Breast epithelium (tissue), 3 donors: ENCODE results near the gene XYLT1.

Source experiments
- POLR2A ChIP-seq: fragments of 450-650 bp; IDR thresholded peaks from one replicate; pipeline ENCODE4 v1.6.1; 2016; ENCODE audit warnings: antibody characterized with exemption, mild to moderate bottlenecking, moderate library complexity
- POLR2AphosphoS5 ChIP-seq, 3 donors: sonication (generic); formaldehyde crosslinking; IDR thresholded peaks; one replicate each; pipeline ENCODE4 v1.6.1; 2017; ENCODE audit warnings: antibody characterized with exemption in 3 of 3
- TF ChIP-seq, protein P1 (sequence below), 3 donors: fragments of 450-650 bp; IDR thresholded peaks; one replicate each; pipeline ENCODE4 v1.5.1; 2016 to 2017; ENCODE audit warnings: antibody characterized with exemption in 3 of 3, mild to moderate bottlenecking in 3 of 3, moderate library complexity in 3 of 3

DNA sequence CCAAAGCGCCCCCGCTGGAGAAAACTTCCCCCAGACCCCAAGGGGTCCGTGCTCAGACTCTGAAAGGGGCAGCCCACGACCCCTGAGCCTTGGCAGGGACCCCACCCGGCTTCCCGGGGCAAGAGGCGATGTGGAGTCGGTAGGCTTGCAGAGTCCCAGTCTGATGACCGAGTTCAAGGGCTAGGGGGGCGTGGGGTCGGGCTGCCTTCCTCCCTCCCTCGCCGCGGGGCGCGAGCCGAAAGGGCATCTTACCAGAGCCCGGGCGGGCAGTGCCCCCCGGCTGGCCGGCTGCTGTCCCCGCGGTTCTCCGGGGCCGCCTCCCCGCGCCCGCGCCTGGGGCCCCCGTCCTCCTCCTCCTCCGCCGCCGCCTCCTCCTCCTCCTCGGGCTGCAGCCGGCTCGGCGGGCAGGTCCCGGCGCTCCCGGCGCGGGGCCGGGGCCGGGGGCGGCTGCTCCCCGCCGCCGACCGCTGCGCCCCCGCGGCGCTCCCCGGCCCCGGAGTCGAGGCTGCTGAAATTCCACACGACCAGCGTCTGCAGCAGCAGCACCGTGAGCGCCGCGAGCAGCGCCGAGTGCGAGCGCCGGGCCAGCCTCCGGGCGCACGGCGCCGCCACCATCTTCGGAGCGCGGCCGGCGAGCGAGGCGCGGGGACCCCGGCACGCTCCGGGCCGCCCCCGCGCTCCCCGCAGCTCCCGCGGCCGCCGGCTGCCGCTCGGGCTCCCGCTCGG, 415 bp downstream of the XYLT1 start:
- TF ChIP-seq, protein P1, sequence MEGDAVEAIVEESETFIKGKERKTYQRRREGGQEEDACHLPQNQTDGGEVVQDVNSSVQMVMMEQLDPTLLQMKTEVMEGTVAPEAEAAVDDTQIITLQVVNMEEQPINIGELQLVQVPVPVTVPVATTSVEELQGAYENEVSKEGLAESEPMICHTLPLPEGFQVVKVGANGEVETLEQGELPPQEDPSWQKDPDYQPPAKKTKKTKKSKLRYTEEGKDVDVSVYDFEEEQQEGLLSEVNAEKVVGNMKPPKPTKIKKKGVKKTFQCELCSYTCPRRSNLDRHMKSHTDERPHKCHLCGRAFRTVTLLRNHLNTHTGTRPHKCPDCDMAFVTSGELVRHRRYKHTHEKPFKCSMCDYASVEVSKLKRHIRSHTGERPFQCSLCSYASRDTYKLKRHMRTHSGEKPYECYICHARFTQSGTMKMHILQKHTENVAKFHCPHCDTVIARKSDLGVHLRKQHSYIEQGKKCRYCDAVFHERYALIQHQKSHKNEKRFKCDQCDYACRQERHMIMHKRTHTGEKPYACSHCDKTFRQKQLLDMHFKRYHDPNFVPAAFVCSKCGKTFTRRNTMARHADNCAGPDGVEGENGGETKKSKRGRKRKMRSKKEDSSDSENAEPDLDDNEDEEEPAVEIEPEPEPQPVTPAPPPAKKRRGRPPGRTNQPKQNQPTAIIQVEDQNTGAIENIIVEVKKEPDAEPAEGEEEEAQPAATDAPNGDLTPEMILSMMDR (IDR thresholded peaks at IDR 0.05) = no peak
- no peak for TF ChIP-seq POLR2A
- TF ChIP-seq POLR2AphosphoS5 (IDR thresholded peaks at IDR 0.05) = no peak
